Right atrium auricular region (tissue), 2 donors: ENCODE data around the gene CD3E. TPM values are rescaled to one million over a fixed set of nuclear protein-coding genes. Genes with fewer than 3 reads are reported as not detected.

ENCODE experiments used
- DNase-seq: peaks from one replicate; pipeline ENCODE4 v3.0.0-alpha.2; 2019; ENCODE audit warnings: low spot score
- H3K27ac ChIP-seq, 2 donors: fragments of 200-600 bp; sonication (generic); 1 replicate in 1 of 2; 2 replicates in 1 of 2; pipeline ENCODE4 v1.5.1; 2016 to 2019
- H3K27me3 ChIP-seq, 2 donors: fragments of 200-600 bp; sonication (generic); one replicate each; pipeline versions ENCODE4 v1.5.1 to v1.6.0; 2017 to 2019
- H3K36me3 ChIP-seq: fragments of 200-600 bp; sonication (generic); one replicate; pipeline ENCODE4 v1.5.1; 2016
- H3K4me1 ChIP-seq, 2 donors: fragments of 200-600 bp; sonication (generic); one replicate each; pipeline versions ENCODE4 v1.5.1 to v1.6.0; 2017 to 2019
- H3K4me3 ChIP-seq, 2 donors: fragments of 200-600 bp; sonication (generic); 1 replicate in 1 of 2; 2 replicates in 1 of 2; pipeline ENCODE4 v1.5.1; 2017 to 2019; ENCODE audit warnings: mild to moderate bottlenecking in 1 of 2, moderate library complexity in 1 of 2
- H3K9me3 ChIP-seq, 2 donors: fragments of 200-600 bp; sonication (generic); one replicate each; pipeline ENCODE4 v1.5.1; 2019
- total RNA-seq, 2 donors: library from RNA; depleted of rRNA; stranded (reverse); fragments of >200 nt; gene quantifications; one replicate each; pipeline ENCODE4 v1.1.0, GENCODE V29; 2016
- TF ChIP-seq, protein P1 (sequence below), 2 donors: fragments of 200-600 bp; sonication (generic); IDR thresholded peaks; one replicate each; pipeline ENCODE4 v1.5.1; 2019; ENCODE audit warnings: antibody characterized with exemption in 2 of 2

The CD3E gene
- total RNA-seq, 2 donors from 2014 or later, result 1.8 TPM; not detected in 1

DNA sequence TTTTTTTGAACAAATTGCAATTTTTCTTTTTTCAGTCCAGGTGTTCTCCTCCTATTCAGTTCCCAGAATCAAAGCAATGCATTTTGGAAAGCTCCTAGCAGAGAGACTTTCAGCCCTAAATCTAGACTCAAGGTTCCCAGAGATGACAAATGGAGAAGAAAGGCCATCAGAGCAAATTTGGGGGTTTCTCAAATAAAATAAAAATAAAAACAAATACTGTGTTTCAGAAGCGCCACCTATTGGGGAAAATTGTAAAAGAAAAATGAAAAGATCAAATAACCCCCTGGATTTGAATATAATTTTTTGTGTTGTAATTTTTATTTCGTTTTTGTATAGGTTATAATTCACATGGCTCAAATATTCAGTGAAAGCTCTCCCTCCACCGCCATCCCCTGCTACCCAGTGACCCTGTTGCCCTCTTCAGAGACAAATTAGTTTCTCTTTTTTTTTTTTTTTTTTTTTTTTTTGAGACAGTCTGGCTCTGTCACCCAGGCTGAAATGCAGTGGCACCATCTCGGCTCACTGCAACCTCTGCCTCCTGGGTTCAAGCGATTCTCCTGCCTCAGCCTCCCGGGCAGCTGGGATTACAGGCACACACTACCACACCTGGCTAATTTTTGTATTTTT lies 48.7 kb downstream of the CD3E start:
- H3K27ac ChIP-seq, result no peak overlapping the region
- TF ChIP-seq, protein P1, sequence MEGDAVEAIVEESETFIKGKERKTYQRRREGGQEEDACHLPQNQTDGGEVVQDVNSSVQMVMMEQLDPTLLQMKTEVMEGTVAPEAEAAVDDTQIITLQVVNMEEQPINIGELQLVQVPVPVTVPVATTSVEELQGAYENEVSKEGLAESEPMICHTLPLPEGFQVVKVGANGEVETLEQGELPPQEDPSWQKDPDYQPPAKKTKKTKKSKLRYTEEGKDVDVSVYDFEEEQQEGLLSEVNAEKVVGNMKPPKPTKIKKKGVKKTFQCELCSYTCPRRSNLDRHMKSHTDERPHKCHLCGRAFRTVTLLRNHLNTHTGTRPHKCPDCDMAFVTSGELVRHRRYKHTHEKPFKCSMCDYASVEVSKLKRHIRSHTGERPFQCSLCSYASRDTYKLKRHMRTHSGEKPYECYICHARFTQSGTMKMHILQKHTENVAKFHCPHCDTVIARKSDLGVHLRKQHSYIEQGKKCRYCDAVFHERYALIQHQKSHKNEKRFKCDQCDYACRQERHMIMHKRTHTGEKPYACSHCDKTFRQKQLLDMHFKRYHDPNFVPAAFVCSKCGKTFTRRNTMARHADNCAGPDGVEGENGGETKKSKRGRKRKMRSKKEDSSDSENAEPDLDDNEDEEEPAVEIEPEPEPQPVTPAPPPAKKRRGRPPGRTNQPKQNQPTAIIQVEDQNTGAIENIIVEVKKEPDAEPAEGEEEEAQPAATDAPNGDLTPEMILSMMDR (IDR thresholded peaks at IDR 0.05), result peak; percentile 37 to 67
- H3K9me3 ChIP-seq, result no peaks in the 10 kb centered on the region
- H3K27me3 ChIP-seq, result no peaks in the 10 kb centered on the region
- H3K36me3 ChIP-seq, result no peaks in the 10 kb centered on the region
- no peak overlapping the region for H3K4me3 ChIP-seq
- no peaks in the 10 kb centered on the region for H3K4me1 ChIP-seq
- DNase-seq, result no peak

DNA sequence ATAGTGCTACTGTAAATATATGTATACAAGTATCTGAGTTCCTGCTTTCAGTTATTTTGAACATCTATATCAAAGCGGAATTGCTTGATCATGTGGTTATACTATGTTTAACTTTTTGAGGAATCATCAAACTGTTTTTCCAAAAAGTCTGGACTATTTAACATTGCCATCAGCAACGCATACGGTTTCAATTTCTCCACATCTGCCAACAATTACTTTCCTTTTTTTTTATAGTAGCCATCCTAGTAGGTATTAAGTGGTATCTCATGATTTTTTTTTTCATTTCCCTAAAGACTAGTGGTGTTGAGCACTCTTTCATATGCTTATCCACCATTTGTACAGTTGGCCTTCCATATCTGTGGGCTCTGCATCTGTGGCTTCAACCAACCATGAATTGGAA lies 53.5 kb downstream of the CD3E start:
- no peak overlapping the region for H3K4me3 ChIP-seq
- TF ChIP-seq, protein P1 (IDR thresholded peaks at IDR 0.05), result no peak
- H3K27me3 ChIP-seq, result no peaks in the 10 kb centered on the region
- H3K9me3 ChIP-seq, result no peaks in the 10 kb centered on the region
- H3K4me1 ChIP-seq, result peaks cover 0 to 20% of the 10 kb centered on the region in 2 donors
- no peaks in the 10 kb centered on the region for H3K36me3 ChIP-seq
- H3K27ac ChIP-seq, result no peak overlapping the region
- DNase-seq, result no peak

DNA sequence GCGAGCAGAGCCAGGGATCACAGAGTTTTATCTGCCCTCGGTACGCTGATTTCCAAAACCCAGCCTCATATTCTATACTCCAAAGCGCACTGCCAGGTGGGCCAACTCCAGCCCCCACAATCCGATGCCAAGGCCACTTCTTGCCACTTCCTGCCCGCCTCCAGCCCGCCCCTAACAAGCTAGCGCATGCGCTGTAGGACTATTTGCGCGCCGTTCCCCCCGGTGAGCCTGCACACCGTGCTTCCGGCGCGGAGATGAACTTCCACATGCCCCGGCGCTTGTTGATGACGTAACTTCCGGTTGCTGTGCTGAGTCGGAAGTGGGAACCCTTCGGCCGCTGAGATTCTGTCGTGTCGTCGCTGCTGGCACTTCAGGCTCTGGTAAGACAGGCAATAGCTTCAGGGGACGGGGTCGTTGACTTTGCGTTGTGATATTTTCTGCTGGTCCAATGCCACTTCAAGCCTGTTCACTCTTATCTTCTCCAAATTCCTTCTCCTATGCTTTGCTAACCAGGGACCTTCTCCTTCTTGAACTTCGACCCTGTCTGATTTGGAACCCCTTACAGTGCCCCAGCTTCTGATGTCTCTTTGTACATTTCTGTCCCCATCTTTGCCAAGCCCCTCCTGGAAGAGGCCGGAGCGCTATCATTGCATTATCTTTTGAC lies 54.9 kb downstream of the CD3E start, which contains the start of gene UBE4A:
Gene UBE4A, plus strand, starts transcription at position 306 of the 664 bp plus-strand sequence. CDS start 5,481 bp downstream, outside the sequence.
- H3K9me3 ChIP-seq, result no peaks in the 10 kb centered on the region
- peaks cover 0 to 20% of the 10 kb centered on the region in 2 donors for H3K4me1 ChIP-seq
- peak within 1 kb of the TSS; percentile 55 to 80 for H3K4me3 ChIP-seq
- peak; percentile 95 for DNase-seq
- no peaks in the 10 kb centered on the region for H3K27me3 ChIP-seq
- peak within 1 kb of the TSS; percentile 38 to 76 for H3K27ac ChIP-seq
- TF ChIP-seq, protein P1 (IDR thresholded peaks at IDR 0.05), result no peak
- no peaks in the 10 kb centered on the region for H3K36me3 ChIP-seq

DNA sequence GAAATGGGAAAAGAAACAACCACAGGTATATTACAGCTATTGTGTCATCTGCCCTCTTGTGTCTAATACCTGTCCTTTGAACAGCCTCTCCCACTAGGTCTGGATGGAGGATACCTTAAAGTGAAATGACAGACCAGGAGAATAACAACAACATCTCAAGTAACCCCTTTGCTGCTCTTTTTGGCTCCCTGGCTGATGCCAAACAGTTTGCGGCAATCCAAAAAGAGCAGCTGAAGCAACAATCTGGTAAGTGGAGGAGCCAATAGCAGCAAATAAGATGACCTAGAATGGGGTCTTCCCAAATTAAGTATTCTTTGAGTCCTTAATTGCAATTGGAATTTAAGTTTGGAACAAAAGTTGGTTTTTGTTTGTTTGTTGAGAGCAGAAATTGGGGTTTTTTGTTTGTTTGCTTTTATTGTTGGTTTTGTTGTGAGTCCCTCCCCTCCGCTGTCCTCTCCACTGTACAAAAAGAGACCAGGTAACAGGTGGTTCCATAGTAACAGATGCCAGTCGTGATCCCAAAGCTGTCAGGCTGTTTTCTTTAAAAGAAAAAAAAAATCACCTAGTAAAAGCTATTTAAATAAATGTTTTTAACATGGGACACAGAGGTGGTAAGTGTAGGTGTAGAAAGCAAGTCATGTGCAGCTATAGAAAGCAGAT lies 60.6 kb downstream of the CD3E start:
- H3K4me3 ChIP-seq, result no peak overlapping the region
- no peaks in the 10 kb centered on the region for H3K27me3 ChIP-seq

More for the DNA sequence above, 60.6 kb downstream of the CD3E start:
- Histone ChIP-seq H3K9me3 (no peaks in the 10 kb centered on the region), H3K27ac (peak overlapping the region; percentile 61 to 80), H3K36me3 (peaks cover 24% of the 10 kb centered on the region), H3K4me1 (peaks cover 0 to 16% of the 10 kb centered on the region in 2 donors)
- TF ChIP-seq, protein P1 (IDR thresholded peaks at IDR 0.05), result no peak
- DNase-seq, result no peak

Other genes starting within 250 kb of the CD3E start
- not detected for gene TMPRSS4, start 227.7 kb upstream of the CD3E start, total RNA-seq
- not detected for gene SMIM35, start 217.8 kb upstream of the CD3E start, total RNA-seq
- 10 to 100 TPM in 1 of 2 donors, 1 to 10 TPM in 1; 2.5 to 11.8 TPM for gene SCN4B, start 151.9 kb upstream of the CD3E start, total RNA-seq
- gene SCN2B, start 128.1 kb upstream of the CD3E start, total RNA-seq, result 1 to 10 TPM; 3.4 to 8.2 TPM
- 1 to 10 TPM in 1 of 2 donors, under 1 TPM in 1; 0.48 to 2.2 TPM for gene JAML, start 79.7 kb upstream of the CD3E start, total RNA-seq
- gene MPZL3, start 52.4 kb upstream of the CD3E start, total RNA-seq, result 1 to 10 TPM; 1.0 to 2.0 TPM
- 10 to 100 TPM; 13.8 to 16.8 TPM for gene MPZL2, start 40.4 kb upstream of the CD3E start, total RNA-seq
- gene CD3D, start 38.0 kb downstream of the CD3E start, total RNA-seq, result 1 to 10 TPM in 1 of 2 donors, not detected in 1; 1.5 TPM
- under 1 TPM in 1 of 2 donors, not detected in 1; 0.24 TPM for gene CD3G, start 39.6 kb downstream of the CD3E start, total RNA-seq
- 10 to 100 TPM; 46.3 to 53.4 TPM for gene UBE4A, start 54.9 kb downstream of the CD3E start, total RNA-seq
- gene ATP5MG, start 96.9 kb downstream of the CD3E start, total RNA-seq, result 100 to 1,000 TPM in 1 of 2 donors, 10 to 100 TPM in 1; 82.3 to 122 TPM
- gene KMT2A, start 131.8 kb downstream of the CD3E start, total RNA-seq, result 10 to 100 TPM; 28.1 to 41.7 TPM
- under 1 TPM in 1 of 2 donors, not detected in 1; 0.89 TPM for gene TTC36, start 222.7 kb downstream of the CD3E start, total RNA-seq
- 10 to 100 TPM; 15.6 to 16.5 TPM for gene TMEM25, start 226.5 kb downstream of the CD3E start, total RNA-seq